NCI-H446 treated with DMSO at 0.1 percent for 48 hours (cell line): ENCODE results near the gene TTC7B.

Experiments
- DNase-seq: peaks from one replicate; lab custom pipeline; 2025; lab: John Stamatoyannopoulos, UW

Gene TTC7B

GRCh38 chr14:90599748-90600507 lies 216.3 kb downstream of the TTC7B start:
- peak; percentile 32 for DNase-seq

- DNase-seq: no peak
Observed at GRCh38 chr14:90599339-90599738, 216.9 kb downstream of the TTC7B start.

- DNase-seq: no peak
Observed at GRCh38 chr14:90597961-90598360, 218.3 kb downstream of the TTC7B start.

GRCh38 chr14:90596733-90597132 lies 219.5 kb downstream of the TTC7B start:
- DNase-seq: no peak

GRCh38 chr14:90593254-90594040 lies 222.8 kb downstream of the TTC7B start:
- DNase-seq: no peak

- DNase-seq: no peak
Observed at GRCh38 chr14:90592655-90593054, 223.6 kb downstream of the TTC7B start.

- DNase-seq: no peak
Observed at GRCh38 chr14:90587918-90588317, 228.3 kb downstream of the TTC7B start.

- no peak for DNase-seq
Observed at GRCh38 chr14:90587252-90587910, 228.8 kb downstream of the TTC7B start.

- DNase-seq: no peak
Observed at GRCh38 chr14:90585106-90585505, 231.1 kb downstream of the TTC7B start.

- no peak for DNase-seq
Observed at GRCh38 chr14:90583916-90584605, 232.2 kb downstream of the TTC7B start.

GRCh38 chr14:90583427-90583826 lies 232.8 kb downstream of the TTC7B start:
- DNase-seq: no peak

GRCh38 chr14:90582166-90582565 lies 234.1 kb downstream of the TTC7B start:
- no peak for DNase-seq

- DNase-seq: no peak
Observed at GRCh38 chr14:90581745-90582144, 234.5 kb downstream of the TTC7B start.

- peak; percentile 54 for DNase-seq
Observed at GRCh38 chr14:90580377-90581335, 235.6 kb downstream of the TTC7B start.

GRCh38 chr14:90579816-90580215 lies 236.4 kb downstream of the TTC7B start:
- DNase-seq: no peak

- DNase-seq: no peak
Observed at GRCh38 chr14:90579088-90579487, 237.1 kb downstream of the TTC7B start.

- no peak for DNase-seq
Observed at GRCh38 chr14:90578283-90578985, 237.8 kb downstream of the TTC7B start.

GRCh38 chr14:90577661-90578282 lies 238.5 kb downstream of the TTC7B start:
- DNase-seq: peak; percentile 32

GRCh38 chr14:90576981-90577660 lies 239.1 kb downstream of the TTC7B start:
- no peak for DNase-seq
